Fibroblast of lung (primary cell): ENCODE measurements around the gene GZMM. TPM values are rescaled to one million over a fixed set of nuclear protein-coding genes. Genes with fewer than 3 reads are reported as not detected.

ENCODE experiments used
- DNase-seq, 2 donors: peaks; one replicate each; pipeline versions ENCODE4 v3.0.0 to v3.0.0-alpha.2; 2010; ENCODE audit warnings: low read depth in 2 of 2
- H2AFZ ChIP-seq: 2 replicates; pipeline ENCODE4 v1.5.1; 2012; ENCODE audit warnings: low read length, control low read depth, inconsistent platforms
- H3K27ac ChIP-seq: 2 replicates; pipeline ENCODE4 v1.5.1; 2011; ENCODE audit warnings: low read length, control low read depth; ENCODE audit not compliant: insufficient read depth
- H3K27me3 ChIP-seq: 2 replicates; pipeline ENCODE4 v1.5.1; 2011; ENCODE audit warnings: mild to moderate bottlenecking, low read length; ENCODE audit not compliant: control insufficient read depth, insufficient read depth
- H3K36me3 ChIP-seq: 2 replicates; pipeline ENCODE4 v1.5.1; 2011; ENCODE audit warnings: low read length; ENCODE audit not compliant: control insufficient read depth, insufficient read depth
- H3K4me1 ChIP-seq: 2 replicates; pipeline ENCODE4 v1.5.1; 2011; ENCODE audit warnings: low read length; ENCODE audit not compliant: control insufficient read depth, insufficient read depth; ENCODE audit errors: extremely low read depth
- H3K4me2 ChIP-seq: 2 replicates; pipeline ENCODE4 v1.5.1; 2011; ENCODE audit warnings: low read length, control low read depth; ENCODE audit not compliant: insufficient read depth; ENCODE audit errors: extremely low read depth
- H3K4me3 ChIP-seq, 4 experiments: fragments of 200-600 bp in 1 of 4; sonication (generic) in 1 of 4; replicated peaks in 1 of 4; 2 replicates each; pipeline ENCODE4 v1.5.1; 2011 to 2016; ENCODE audit warnings: low read length in 4 of 4, low read depth in 3 of 4, mild to moderate bottlenecking in 3 of 4, control low read depth in 2 of 4, inconsistent platforms in 1 of 4, mixed read lengths in 1 of 4; ENCODE audit not compliant: insufficient read depth in 1 of 4; ENCODE audit errors: control extremely low read depth in 1 of 4
- H3K79me2 ChIP-seq: 2 replicates; pipeline ENCODE4 v1.5.1; 2012; ENCODE audit warnings: mild to moderate bottlenecking, low read length, inconsistent platforms; ENCODE audit not compliant: control insufficient read depth, insufficient read depth
- H3K9ac ChIP-seq: 2 replicates; pipeline ENCODE4 v1.5.1; 2011; ENCODE audit warnings: mild to moderate bottlenecking, low read length, control low read depth; ENCODE audit not compliant: insufficient read depth
- H3K9me3 ChIP-seq: 2 replicates; pipeline ENCODE4 v1.5.1; 2012; ENCODE audit warnings: low read depth, low read length; ENCODE audit not compliant: control insufficient read depth, insufficient read depth
- H4K20me1 ChIP-seq: 2 replicates; pipeline ENCODE4 v1.5.1; 2011; ENCODE audit warnings: low read length; ENCODE audit not compliant: control insufficient read depth, insufficient read depth; ENCODE audit errors: extremely low read depth
- CTCF ChIP-seq, 2 donors: IDR thresholded peaks in 1 of 2; conservative IDR thresholded peaks in 1 of 2; 1 replicate in 1 of 2; 2 replicates in 1 of 2; pipeline ENCODE4 v1.5.1; 2011 to 2012; ENCODE audit warnings: low read length in 2 of 2, control low read depth in 1 of 2, inconsistent platforms in 1 of 2, low read depth in 1 of 2, mild to moderate bottlenecking in 1 of 2
- EZH2 ChIP-seq: IDR thresholded peaks from 2 replicates; pipeline ENCODE4 v1.5.1; 2012; ENCODE audit warnings: low read length, control low read depth, mild to moderate bottlenecking; ENCODE audit errors: missing control alignments
- polyA plus RNA-seq, 2 donors: library from polyadenylated mRNA; depleted of rRNA in 1 of 2; stranded (reverse) in 1 of 2; unstranded in 1 of 2; fragments of >200 nt; gene quantifications; 2 replicates each; pipeline ENCODE4 v1.2.1, GENCODE V29; 2011 to 2012; ENCODE audit warnings: missing spikeins in 1 of 2
- total RNA-seq: library from RNA; depleted of rRNA; stranded (reverse); fragments of >200 nt; gene quantifications from 2 replicates; pipeline ENCODE4 v1.2.1, GENCODE V29; 2014

Gene GZMM
- total and polyA plus RNA-seq, 2 donors (not counting 1 experiment from before 2014, with no cell fraction given): 0.17 to 0.35 TPM

- no peak overlapping the region for H3K9ac ChIP-seq
- no peak overlapping the region for H2AFZ ChIP-seq
- no peaks in the 10 kb centered on the region for H3K79me2 ChIP-seq
- no peaks in the 10 kb centered on the region for H3K9me3 ChIP-seq
- DNase-seq: peak; percentile 61 to 77
- H3K27ac ChIP-seq: no peak overlapping the region
- no peaks in the 10 kb centered on the region for H4K20me1 ChIP-seq
- no peaks in the 10 kb centered on the region for H3K36me3 ChIP-seq
- TF ChIP-seq EZH2: no peak
- TF ChIP-seq CTCF (conservative IDR thresholded peaks at IDR 0.05 in 1 of 2, IDR thresholded peaks at IDR 0.05 in 1 of 2; ENCODE audit: low read depth in 1 of 2, low read length in 2 of 2): peak; percentile 46 to 73
- H3K27me3 ChIP-seq: peaks cover 6% of the 10 kb centered on the region
- no peaks in the 10 kb centered on the region for H3K4me1 ChIP-seq
- H3K4me3 ChIP-seq: no peak overlapping the region
- H3K4me2 ChIP-seq: no peak overlapping the region
Measured at GRCh38 chr19:588093-588740, 44.4 kb downstream of the GZMM start.

- Histone ChIP-seq H4K20me1 (no peaks in the 10 kb centered on the region), H3K4me1 (no peaks in the 10 kb centered on the region), H3K4me3 (peak overlapping the region in 1 of 4 experiments; percentile 25), H3K4me2 (no peak overlapping the region), H3K27me3 (peaks cover 6% of the 10 kb centered on the region), H3K79me2 (no peaks in the 10 kb centered on the region), H3K9ac (no peak overlapping the region), H3K9me3 (no peaks in the 10 kb centered on the region), H3K27ac (no peak overlapping the region), H3K36me3 (no peaks in the 10 kb centered on the region), H2AFZ (no peak overlapping the region)
- no peak for DNase-seq
- peak; percentile 43 for TF ChIP-seq EZH2
- no peak for TF ChIP-seq CTCF (conservative IDR thresholded peaks at IDR 0.05 in 1 of 2, IDR thresholded peaks at IDR 0.05 in 1 of 2; ENCODE audit: low read depth in 1 of 2, low read length in 2 of 2)
Measured at GRCh38 chr19:588741-589692, 45.2 kb downstream of the GZMM start.

GRCh38 chr19:589693-590395 is 46.0 kb downstream of the GZMM start, which contains the start of gene HCN2:
Gene HCN2 (plus strand): TSS chr19:589881. CDS start chr19:589946, 65 bp downstream.
- no peak within 1 kb of the TSS for H3K4me2 ChIP-seq
- peak within 1 kb of the TSS in 1 of 4 experiments; percentile 25 for H3K4me3 ChIP-seq
- H3K36me3 ChIP-seq: no peaks in the 10 kb centered on the region
- no peak within 1 kb of the TSS for H2AFZ ChIP-seq
- TF ChIP-seq EZH2: no peak
- TF ChIP-seq CTCF (conservative IDR thresholded peaks at IDR 0.05 in 1 of 2, IDR thresholded peaks at IDR 0.05 in 1 of 2; ENCODE audit: low read depth in 1 of 2, low read length in 2 of 2): no peak
- H4K20me1 ChIP-seq: no peaks in the 10 kb centered on the region
- no peaks in the 10 kb centered on the region for H3K79me2 ChIP-seq
- H3K27me3 ChIP-seq: peaks cover 6% of the 10 kb centered on the region
- no peak within 1 kb of the TSS for H3K9ac ChIP-seq
- no peaks in the 10 kb centered on the region for H3K9me3 ChIP-seq
- DNase-seq: no peak
- H3K27ac ChIP-seq: no peak within 1 kb of the TSS
- H3K4me1 ChIP-seq: no peaks in the 10 kb centered on the region
